Hepatocyte (in vitro differentiated cells): ENCODE data around the gene SOX13. TPM values are rescaled to one million over a fixed set of nuclear protein-coding genes. Genes with fewer than 3 reads are reported as not detected.
"Not testable (repeated sequence)": the region's sequence is repeated elsewhere in the genome, so short reads cannot be mapped to it uniquely, and the experiment has no call there.

Source experiments
- DNase-seq: peaks from one replicate; pipeline ENCODE4 v3.0.0-alpha.2; 2016; ENCODE audit warnings: low spot score
- H2AFZ ChIP-seq: fragments of 200-600 bp; sonication (generic); 2 replicates; pipeline ENCODE4 v1.6.0; 2016; ENCODE audit warnings: antibody characterized with exemption, mild to moderate bottlenecking
- H3K27ac ChIP-seq: fragments of 200-600 bp; sonication (generic); 2 replicates; pipeline ENCODE4 v1.5.1; 2016; ENCODE audit warnings: mild to moderate bottlenecking
- H3K27me3 ChIP-seq: fragments of 200-600 bp; sonication (generic); 2 replicates; pipeline ENCODE4 v1.6.1; 2016
- H3K36me3 ChIP-seq: fragments of 200-600 bp; sonication (generic); replicated peaks from 2 replicates; pipeline ENCODE4 v1.5.1; 2016; ENCODE audit warnings: low read depth; ENCODE audit not compliant: insufficient read depth
- H3K4me1 ChIP-seq: fragments of 200-600 bp; sonication (generic); 2 replicates; pipeline ENCODE4 v1.5.1; 2016; ENCODE audit warnings: mild to moderate bottlenecking, moderate library complexity; ENCODE audit not compliant: insufficient read depth
- H3K4me2 ChIP-seq: fragments of 200-600 bp; sonication (generic); 2 replicates; pipeline ENCODE4 v1.6.0; 2016
- H3K4me3 ChIP-seq: fragments of 200-600 bp; sonication (generic); 2 replicates; pipeline ENCODE4 v1.5.1; 2016; ENCODE audit warnings: mild to moderate bottlenecking
- H3K79me2 ChIP-seq: fragments of 200-600 bp; sonication (generic); 2 replicates; pipeline ENCODE4 v1.6.0; 2017; ENCODE audit warnings: mild to moderate bottlenecking
- H3K9me2 ChIP-seq: fragments of 200-600 bp; sonication (generic); replicated peaks from 2 replicates; pipeline ENCODE4 v1.6.0; 2017; ENCODE audit warnings: mild to moderate bottlenecking; ENCODE audit not compliant: insufficient read depth
- H3K9me3 ChIP-seq: fragments of 200-600 bp; sonication (generic); 2 replicates; pipeline ENCODE4 v1.5.1; 2016; ENCODE audit warnings: low read depth, mild to moderate bottlenecking
- H4K20me1 ChIP-seq: fragments of 200-600 bp; sonication (generic); 2 replicates; pipeline ENCODE4 v1.6.0; 2016; ENCODE audit warnings: mild to moderate bottlenecking; ENCODE audit not compliant: insufficient read depth, poor library complexity, severe bottlenecking
- EZH2 ChIP-seq: fragments of 200-600 bp; sonication (generic); IDR thresholded peaks from 2 replicates; pipeline ENCODE4 v1.6.1; 2016; ENCODE audit warnings: antibody characterized with exemption, mild to moderate bottlenecking, borderline replicate concordance
- EZH2phosphoT487 ChIP-seq: fragments of 200-600 bp; sonication (generic); IDR thresholded peaks from one replicate; pipeline ENCODE4 v1.6.1; 2018; ENCODE audit warnings: antibody characterized with exemption, mild to moderate bottlenecking, low read depth, moderate library complexity; ENCODE audit not compliant: unreplicated experiment, severe bottlenecking
- WGBS: methylation state at CpG from one replicate; pipeline ENCODE4 v1.1.6; 2016; ENCODE audit warnings: low lambda C conversion rate; ENCODE audit errors: missing lambda C conversion rate; 5-methylcytosine and 5-hydroxymethylcytosine counted together
- polyA plus RNA-seq: library from polyadenylated mRNA; unstranded; fragments of >200 nt; fragmentation: Nextera tagmentation; extraction: Ambion mirVana; gene quantifications from 2 replicates; pipeline ENCODE4 v1.2.1, GENCODE V29; 2016
- total RNA-seq: library from RNA; depleted of rRNA; stranded (reverse); fragments of >200 nt; gene quantifications from 2 replicates; pipeline ENCODE4 v1.2.3, GENCODE V29; 2014
- TF ChIP-seq, protein P1 (sequence below): fragments of 200-600 bp; sonication (generic); IDR thresholded peaks from 2 replicates; pipeline ENCODE4 v1.5.1; 2016; ENCODE audit warnings: antibody characterized with exemption, mild to moderate bottlenecking; ENCODE audit not compliant: poor library complexity

SOX13 gene
- total and polyA plus RNA-seq, 2 experiments from 2014 or later: 11.9 to 22.3 TPM

DNA sequence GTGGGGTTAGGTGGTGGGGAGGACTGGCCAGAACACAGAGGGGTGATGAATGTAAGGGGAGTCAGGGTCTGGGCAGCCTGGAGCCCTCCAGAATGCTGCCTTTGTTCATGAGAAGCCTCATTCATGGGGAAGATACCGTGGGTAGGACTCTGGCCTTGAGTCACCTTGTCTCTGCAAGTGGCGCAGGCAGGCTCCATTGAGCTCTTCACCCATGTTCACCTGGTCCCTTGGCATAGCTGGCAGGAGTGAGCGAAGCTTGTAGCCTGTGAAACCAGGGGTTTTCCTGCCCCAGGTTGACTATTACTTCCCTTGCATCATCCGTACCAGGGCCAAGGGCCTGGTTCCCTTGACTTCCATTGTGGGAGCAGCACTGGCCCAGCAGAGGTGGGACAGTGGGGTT is 25.8 kb downstream of the SOX13 start:
- no peaks in the 10 kb centered on the region for H3K9me2 ChIP-seq
- no peak overlapping the region for H3K27ac ChIP-seq
- no peak for DNase-seq
- H3K4me3 ChIP-seq: no peak overlapping the region
- TF ChIP-seq EZH2phosphoT487 (no peak), EZH2 (no peak)
- TF ChIP-seq, protein P1, sequence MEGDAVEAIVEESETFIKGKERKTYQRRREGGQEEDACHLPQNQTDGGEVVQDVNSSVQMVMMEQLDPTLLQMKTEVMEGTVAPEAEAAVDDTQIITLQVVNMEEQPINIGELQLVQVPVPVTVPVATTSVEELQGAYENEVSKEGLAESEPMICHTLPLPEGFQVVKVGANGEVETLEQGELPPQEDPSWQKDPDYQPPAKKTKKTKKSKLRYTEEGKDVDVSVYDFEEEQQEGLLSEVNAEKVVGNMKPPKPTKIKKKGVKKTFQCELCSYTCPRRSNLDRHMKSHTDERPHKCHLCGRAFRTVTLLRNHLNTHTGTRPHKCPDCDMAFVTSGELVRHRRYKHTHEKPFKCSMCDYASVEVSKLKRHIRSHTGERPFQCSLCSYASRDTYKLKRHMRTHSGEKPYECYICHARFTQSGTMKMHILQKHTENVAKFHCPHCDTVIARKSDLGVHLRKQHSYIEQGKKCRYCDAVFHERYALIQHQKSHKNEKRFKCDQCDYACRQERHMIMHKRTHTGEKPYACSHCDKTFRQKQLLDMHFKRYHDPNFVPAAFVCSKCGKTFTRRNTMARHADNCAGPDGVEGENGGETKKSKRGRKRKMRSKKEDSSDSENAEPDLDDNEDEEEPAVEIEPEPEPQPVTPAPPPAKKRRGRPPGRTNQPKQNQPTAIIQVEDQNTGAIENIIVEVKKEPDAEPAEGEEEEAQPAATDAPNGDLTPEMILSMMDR: no peak
- H3K27me3 ChIP-seq: no peaks in the 10 kb centered on the region
- H3K4me2 ChIP-seq: no peak overlapping the region
- no peaks in the 10 kb centered on the region for H3K9me3 ChIP-seq
- peaks cover 95% of the 10 kb centered on the region for H3K79me2 ChIP-seq
- H4K20me1 ChIP-seq: no peaks in the 10 kb centered on the region
- no peak overlapping the region for H2AFZ ChIP-seq
- no peaks in the 10 kb centered on the region for H3K36me3 ChIP-seq
- H3K4me1 ChIP-seq: peaks cover 30% of the 10 kb centered on the region
- WGBS: 89% methylated on average over 4 of the region's 4 CpGs

DNA sequence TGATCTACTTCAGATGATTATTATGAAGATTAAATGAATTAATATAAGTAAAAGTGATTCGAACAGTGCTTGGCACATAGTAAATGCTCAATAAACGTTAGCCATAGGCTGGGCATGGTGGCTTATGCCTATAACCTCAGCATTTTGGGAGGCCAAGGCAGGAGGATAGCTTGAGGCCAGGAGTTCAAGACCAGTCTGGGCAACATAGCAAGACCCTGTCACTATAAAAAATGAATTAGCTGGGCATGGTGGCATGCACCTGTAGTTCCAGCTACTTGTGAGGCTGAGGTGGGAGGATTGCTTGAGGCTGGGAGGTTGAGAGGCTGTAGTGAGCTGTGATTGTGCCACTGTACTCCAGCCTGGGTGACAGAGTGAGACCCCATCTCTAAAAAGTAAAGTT is 26.8 kb downstream of the SOX13 start:
- H3K27ac ChIP-seq: not testable (repeated sequence)
- WGBS: 87% methylated on average over 2 of the region's 2 CpGs

DNA sequence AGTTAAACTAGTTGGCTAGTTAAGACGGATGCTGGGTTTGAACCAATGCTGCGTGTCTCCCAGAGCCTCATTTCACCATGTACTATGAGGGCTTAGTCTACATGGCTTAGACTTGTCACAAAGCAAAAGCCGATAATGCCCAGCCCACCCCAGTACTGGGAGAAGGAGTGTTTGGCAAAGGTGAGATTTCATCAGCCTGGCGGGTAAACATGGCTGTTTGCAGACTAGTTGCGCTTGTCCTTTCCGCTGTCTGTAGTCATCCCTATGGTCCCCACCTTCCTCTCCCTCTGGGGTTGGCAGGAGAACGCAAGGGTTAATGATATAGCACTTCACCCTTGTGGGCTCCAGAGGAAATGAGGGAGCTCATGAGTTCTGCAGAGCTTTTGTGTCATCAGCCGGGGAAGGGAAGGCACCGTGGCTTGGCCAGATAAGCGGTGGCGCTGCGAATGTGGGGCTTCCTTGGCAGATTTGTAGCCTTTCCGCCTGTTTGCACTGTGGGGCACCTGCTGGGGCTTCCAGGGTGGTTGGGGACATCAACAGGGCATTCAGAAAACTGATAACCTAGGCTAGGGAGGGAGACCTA is 29.2 kb downstream of the SOX13 start:
- H3K27me3 ChIP-seq: no peaks in the 10 kb centered on the region
- H3K36me3 ChIP-seq: no peaks in the 10 kb centered on the region
- peaks cover 91% of the 10 kb centered on the region for H3K79me2 ChIP-seq
- H3K27ac ChIP-seq: peak overlapping the region; percentile 39
- TF ChIP-seq EZH2phosphoT487 (no peak), EZH2 (no peak)
- TF ChIP-seq, protein P1: no peak
- peak overlapping the region; percentile 55 for H3K4me2 ChIP-seq
- peaks cover 35% of the 10 kb centered on the region for H3K4me1 ChIP-seq
- H3K4me3 ChIP-seq: no peak overlapping the region
- WGBS: 50% methylated on average over 13 of the region's 13 CpGs
- no peaks in the 10 kb centered on the region for H3K9me2 ChIP-seq
- no peaks in the 10 kb centered on the region for H3K9me3 ChIP-seq
- no peak overlapping the region for H2AFZ ChIP-seq
- H4K20me1 ChIP-seq: peaks cover under 1% of the 10 kb centered on the region
- DNase-seq: no peak

More for the DNA sequence above, 26.8 kb downstream of the SOX13 start:
- Histone ChIP-seq H3K79me2 (peaks cover 93% of the 10 kb centered on the region), H3K4me1 (peaks cover 35% of the 10 kb centered on the region)
- not testable (repeated sequence) for H2AFZ ChIP-seq, H3K4me2 ChIP-seq, H4K20me1 ChIP-seq, DNase-seq, H3K9me2 ChIP-seq, H3K27me3 ChIP-seq, H3K36me3 ChIP-seq, H3K9me3 ChIP-seq, H3K4me3 ChIP-seq

DNA sequence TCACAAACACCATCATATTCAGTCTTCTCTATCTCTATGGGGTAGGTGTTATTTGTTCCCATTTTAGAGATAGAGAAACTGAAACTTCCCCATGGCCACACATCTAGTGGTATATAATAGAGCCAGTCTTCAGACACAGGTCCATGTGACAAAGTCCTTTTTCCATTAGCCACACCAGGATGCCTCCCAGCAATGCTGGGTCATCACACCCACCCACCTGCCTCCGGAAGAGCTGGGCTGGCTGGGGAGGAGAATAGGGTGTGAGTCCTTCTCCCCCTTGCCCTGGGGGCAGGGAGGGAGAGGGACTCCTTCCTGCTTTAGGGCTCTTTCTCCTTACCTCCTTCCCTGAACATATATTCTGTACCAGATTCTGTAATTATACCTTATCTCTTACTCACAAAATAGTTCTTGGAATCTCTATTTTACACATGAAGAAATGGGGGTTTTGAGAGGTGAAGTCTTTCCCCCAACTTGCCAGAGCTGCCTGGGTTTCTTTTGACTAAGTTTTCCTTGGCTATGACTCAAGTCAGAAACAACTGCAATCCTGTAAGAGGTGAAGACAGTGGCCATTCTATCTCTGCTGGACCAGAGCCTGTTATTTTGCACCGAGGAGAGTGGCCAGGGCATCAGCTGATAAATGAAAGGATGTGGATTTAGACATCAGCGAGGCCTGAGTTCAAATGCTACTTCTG is 30.0 kb downstream of the SOX13 start:
- Histone ChIP-seq H3K79me2 (peaks cover 93% of the 10 kb centered on the region), H3K4me1 (peaks cover 35% of the 10 kb centered on the region), H3K27ac (peak overlapping the region; percentile 43), H4K20me1 (peaks cover 5% of the 10 kb centered on the region), H3K27me3 (no peaks in the 10 kb centered on the region), H3K4me3 (no peak overlapping the region), H2AFZ (no peak overlapping the region), H3K9me3 (no peaks in the 10 kb centered on the region), H3K36me3 (no peaks in the 10 kb centered on the region), H3K9me2 (no peaks in the 10 kb centered on the region), H3K4me2 (peak overlapping the region; percentile 55)
- TF ChIP-seq, protein P1: no peak
- TF ChIP-seq EZH2phosphoT487 (no peak), EZH2 (no peak)
- WGBS: 54% methylated on average over 3 of the region's 3 CpGs
- no peak for DNase-seq
